Myocyte (in vitro differentiated cells): ENCODE results near the gene CPHXL2. TPM values are rescaled to one million over a fixed set of nuclear protein-coding genes. Genes with fewer than 3 reads are reported as not detected.

Experiments used
- DNase-seq: peaks from one replicate; pipeline ENCODE4 v3.0.0-alpha.2; 2012; ENCODE audit warnings: low read depth
- polyA plus RNA-seq: library from polyadenylated mRNA; unstranded; fragments of >200 nt; gene quantifications from one replicate; pipeline ENCODE4 v1.2.1, GENCODE V29; 2012; ENCODE audit warnings: missing spikeins
- total RNA-seq: library from RNA; depleted of rRNA; stranded (reverse); fragments of >200 nt; gene quantifications from 2 replicates; pipeline ENCODE4 v1.2.3, GENCODE V29; 2014

Gene CPHXL2
- total RNA-seq = not detected in 2 replicates
- polyA plus RNA-seq = 0.15 TPM

DNA sequence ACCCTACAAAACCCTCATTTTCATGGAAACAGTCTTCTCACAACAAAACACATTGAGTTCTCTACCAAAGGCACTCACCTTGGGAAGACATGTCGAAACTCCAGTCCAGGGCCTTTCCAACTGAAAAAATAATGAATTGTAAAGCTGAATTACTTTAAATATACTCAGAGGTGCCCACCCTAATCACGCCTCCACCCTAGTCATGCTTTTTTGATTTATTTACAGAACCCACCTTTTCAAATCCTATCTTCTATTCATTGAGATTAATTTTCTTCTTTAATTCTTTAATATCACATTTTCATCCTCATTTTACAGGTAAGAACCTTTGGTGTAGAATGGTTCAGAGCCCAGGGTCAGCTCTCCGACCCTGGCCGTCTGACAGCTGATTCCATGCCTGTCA, at the start of gene CPHXL2:
Gene CPHXL2 (minus strand): TSS at position 101 of the 400 bp plus-strand sequence. CDS start 10 bp downstream, at position 91.
- DNase-seq = no peak

GRCh38 chr16:75726390-75726789, 49.6 kb upstream of the CPHXL2 start, which contains the start of gene CPHXL:
Gene CPHXL (minus strand): TSS chr16:75726490. CDS start chr16:75726442, 48 bp downstream.
- DNase-seq = no peak

DNA sequence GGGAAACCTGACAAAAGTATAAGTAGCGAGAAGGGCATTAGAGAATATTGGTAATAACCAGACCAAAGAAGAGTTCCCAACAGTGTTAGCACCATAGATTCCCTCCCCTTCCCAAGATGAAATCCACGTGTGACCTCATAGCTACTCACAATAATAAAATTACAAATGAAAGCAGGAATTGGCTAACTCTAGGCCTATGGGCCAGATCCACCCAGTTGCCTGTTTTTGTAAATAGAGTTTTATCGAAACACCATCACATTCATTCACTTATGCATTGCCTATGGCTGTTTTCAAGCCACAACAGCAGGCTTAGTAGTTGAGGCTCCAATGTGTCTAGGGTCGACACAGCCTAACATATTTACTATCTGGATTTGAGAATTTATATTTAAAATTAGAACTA, 41.6 kb upstream of the CPHXL2 start:
- no peak for DNase-seq

- no peak for DNase-seq
Measured at GRCh38 chr16:75714661-75715060, 37.9 kb upstream of the CPHXL2 start.

GRCh38 chr16:75710344-75710743, 33.5 kb upstream of the CPHXL2 start:
- DNase-seq = no peak

DNA sequence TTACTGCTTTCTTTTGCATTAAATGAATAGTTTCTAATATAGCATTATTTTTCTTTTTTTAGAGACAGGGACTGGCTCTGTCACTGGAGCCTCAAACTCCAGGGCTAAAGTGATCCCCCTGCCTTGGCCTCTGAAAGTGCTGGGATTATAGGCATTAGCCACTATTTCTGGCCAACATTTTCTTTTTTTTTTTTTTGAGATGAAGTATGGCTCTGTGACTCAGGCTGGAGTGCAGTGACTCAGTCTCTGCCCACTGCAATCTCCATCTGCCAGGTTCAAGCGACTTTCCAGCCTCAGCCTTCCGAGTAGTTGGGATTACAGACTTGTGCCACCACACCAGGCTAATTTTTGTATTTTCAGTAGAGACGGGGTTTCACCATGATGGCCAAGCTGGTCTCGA, 26.5 kb upstream of the CPHXL2 start:
- DNase-seq = peak; percentile 24

DNA sequence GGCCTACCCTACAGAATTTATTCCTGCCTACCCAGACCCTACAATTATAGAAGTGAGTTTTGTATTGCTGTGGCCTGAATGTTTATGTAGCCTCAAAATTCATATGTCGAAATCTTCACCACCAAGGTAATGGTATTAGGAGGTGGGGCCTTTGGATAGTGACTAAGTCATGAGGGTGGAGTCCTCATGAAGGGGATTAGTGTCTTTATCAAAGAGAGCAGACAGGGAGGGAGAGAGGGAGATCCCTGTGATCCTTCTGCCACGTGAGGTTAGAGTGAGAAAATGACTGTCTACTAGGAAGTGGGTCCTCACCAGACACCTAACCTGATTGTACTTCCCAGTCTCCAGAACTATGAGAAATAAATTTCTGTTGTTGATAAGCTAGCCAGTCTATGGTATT, 25.4 kb upstream of the CPHXL2 start:
- DNase-seq = no peak

DNA sequence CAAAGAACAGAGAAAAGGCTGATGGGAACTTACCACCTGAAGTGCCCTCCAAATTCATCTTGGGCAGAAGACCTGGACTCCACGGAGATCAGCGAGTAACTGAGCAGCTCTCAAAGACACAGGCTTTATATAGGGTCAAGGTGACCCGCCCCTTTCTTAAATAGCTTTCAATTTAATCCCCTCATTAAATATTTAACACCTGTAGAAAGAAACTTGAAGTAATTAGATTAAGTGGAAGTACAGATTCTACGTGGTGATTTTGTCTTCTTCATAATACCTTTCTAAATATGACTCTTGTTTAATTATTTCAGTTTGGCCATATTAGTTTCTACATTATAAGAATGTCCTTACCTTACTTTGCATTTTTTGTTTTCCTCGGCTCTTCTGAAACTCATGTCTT, 24.6 kb upstream of the CPHXL2 start, which contains the start of gene DUXB:
Gene DUXB (minus strand): TSS at position 101 of the 400 bp plus-strand sequence. CDS start 43 bp downstream, at position 58.
- DNase-seq = no peak

DNA sequence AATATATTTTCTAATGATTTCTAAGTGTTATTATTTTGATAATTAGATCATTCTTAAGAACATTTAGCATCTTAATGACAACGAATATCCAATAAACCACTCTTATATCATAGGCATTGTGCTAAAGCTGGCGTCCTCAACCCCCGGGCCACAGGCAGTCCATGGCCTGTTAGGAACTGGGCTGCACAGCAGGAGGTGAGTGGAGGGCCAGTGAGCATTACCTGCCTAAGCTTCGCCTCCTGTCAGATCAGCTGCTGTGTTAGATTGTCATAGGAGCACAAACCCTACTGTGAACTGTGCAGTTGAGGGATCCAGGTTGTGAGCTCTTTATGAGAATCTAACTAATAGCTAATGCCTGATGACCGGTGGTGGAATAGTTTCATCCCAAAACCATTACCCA, 20.8 kb upstream of the CPHXL2 start:
- DNase-seq = no peak

DNA sequence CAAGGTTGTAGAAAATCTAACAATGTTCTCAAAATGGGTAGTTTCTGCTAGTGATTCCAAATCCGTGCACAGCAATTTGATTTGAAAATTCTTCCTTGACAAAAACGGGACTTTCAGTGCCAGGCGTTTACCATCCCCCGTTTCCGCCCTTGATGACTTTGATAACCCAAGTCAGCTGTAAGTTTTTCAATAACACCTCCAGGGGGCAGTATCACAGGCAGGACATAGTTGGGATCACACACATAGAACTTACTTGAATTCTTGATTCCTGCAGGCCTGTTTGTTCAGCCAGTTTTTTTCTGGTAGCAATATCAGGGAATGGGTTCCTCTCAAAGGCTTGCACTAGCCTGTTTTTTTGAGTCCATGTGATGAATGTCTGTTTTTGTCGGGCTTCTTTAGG, 18.9 kb upstream of the CPHXL2 start:
- peak; percentile 6 for DNase-seq

DNA sequence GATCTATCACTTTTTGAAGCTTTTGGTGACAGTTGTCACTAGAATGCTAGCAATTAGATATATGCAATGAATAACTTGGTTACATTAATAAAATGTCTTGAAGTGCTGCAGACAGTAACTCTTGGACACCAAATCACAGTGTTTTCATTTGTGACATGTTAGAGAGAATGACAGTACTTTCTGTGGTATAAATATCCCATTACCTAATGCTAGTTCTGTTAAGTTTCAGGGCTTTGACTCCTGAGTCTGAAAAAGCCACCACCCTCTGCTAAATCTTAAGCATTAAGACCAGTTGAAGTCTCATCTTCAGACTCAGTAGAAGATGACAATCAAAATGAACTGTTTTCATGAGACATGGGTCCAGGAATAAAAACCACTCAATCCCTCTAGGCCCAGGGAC, 10.6 kb upstream of the CPHXL2 start:
- peak; percentile 7 for DNase-seq

DNA sequence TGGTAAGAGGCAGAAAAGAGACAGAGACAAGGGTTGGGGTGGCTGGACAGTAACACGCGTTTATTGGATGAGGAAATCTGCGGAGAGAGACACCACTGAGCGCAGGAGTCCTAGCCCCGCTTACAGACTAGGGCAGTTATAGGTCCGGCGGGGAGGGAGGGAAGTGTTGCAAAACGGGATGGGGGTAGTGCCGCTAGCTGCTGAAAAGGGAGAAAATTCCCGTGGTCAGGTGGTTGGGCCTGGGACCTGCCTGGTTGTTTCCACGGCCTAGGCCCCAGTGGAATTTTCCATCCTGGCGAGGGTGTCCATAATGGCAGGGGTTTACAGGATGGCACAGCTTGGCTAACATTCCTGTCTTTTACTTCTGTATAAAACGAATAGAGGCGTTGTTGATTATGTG, 5.5 kb upstream of the CPHXL2 start:
- no peak for DNase-seq

DNA sequence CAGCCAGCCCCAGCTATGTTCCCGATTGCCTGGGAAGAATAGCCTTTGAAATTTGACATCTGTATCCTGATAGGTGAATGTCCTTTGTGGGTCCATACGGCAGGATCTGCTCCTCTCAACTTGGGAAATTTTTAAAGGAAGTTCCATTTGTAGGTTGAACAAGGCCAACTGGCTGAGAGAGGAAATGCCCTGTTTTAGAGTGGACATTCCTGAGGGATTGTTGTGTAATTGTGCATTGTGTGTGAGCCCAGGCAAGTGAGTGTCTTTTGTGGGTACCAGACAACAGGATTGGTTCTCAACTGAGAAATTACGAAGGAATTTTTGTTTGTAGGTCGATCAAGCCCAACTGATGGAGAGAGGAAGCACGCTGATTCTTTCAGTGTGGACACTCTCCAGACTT, 2.6 kb upstream of the CPHXL2 start:
- no peak for DNase-seq

DNA sequence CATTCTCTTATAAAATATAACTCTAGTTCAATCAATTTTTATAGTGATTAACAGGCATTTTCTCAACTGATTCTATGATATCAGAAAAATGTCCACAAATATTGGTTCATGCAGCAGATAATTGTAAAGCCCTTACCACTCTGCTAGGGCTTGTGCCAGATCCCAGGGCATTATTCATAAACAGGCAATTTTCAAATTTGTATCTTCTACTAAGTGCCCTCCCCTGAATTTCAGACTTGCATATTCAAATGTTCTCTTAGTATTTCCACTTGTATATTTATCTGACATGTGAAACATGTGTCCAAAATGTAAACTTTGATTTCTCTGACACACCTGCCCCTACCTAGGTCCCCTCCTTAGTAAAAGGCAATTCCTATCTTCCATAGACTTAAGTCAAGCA, 9.3 kb downstream of the CPHXL2 start:
- no peak for DNase-seq

GRCh38 chr16:75660726-75661302, 16.0 kb downstream of the CPHXL2 start:
- no peak for DNase-seq

GRCh38 chr16:75660321-75660720, 16.5 kb downstream of the CPHXL2 start:
- DNase-seq = peak; percentile 77

GRCh38 chr16:75658175-75658574, 18.6 kb downstream of the CPHXL2 start:
- no peak for DNase-seq

GRCh38 chr16:75653922-75654321, 22.9 kb downstream of the CPHXL2 start:
- peak; percentile 17 for DNase-seq

DNA sequence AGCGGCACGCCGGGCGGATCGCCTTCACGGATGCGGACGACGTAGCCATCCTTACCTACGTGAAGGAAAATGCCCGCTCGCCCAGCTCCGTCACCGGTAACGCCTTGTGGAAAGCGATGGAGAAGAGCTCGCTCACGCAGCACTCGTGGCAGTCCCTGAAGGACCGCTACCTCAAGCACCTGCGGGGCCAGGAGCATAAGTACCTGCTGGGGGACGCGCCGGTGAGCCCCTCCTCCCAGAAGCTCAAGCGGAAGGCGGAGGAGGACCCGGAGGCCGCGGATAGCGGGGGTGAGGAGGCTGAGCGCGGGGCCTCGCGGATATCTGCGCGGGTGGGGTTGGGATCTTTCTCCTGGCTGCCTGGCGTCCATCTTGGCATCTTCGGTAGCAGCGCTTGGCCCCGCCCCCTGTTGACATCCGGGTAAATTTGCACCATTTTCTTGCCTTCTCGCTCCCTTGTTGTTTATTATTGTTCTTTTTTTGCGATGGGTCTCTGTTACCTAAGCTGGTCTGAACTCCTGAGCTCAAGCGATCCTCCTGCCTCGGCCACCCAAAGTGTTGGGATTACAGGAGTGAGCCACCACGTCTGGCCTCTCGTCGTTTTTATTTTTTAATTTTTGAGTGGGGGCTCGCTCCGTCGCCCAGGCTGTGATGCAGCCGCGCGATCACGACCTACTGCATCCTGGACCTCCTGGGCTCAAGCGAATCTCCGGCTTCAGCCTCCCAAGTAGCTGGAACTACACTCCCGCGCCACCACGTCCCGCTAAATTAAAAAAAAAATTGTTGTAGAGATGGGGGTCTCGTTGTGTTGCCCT, 28.3 kb downstream of the CPHXL2 start:
- peak; percentile 84 for DNase-seq

- peak; percentile 95 for DNase-seq
Measured at GRCh38 chr16:75647492-75648264, 29.1 kb downstream of the CPHXL2 start, which contains the start of the genes KARS1 and TERF2IP. Gene KARS1 (minus strand): TSS chr16:75647665. CDS start chr16:75647639, 26 bp downstream. Gene TERF2IP (plus strand): TSS chr16:75647773. CDS start chr16:75647883, 110 bp downstream.

- DNase-seq = no peak
Measured at GRCh38 chr16:75647112-75647491, 29.7 kb downstream of the CPHXL2 start.
